ENCODE measurements around the gene CYBB.

- no peak for TF ChIP-seq CTCF (IDR thresholded peaks at IDR 0.05)
- no peak for TF ChIP-seq POLR2AphosphoS5 (IDR thresholded peaks at IDR 0.05)
These were observed 37.3 kb downstream of the CYBB start for GRCh38 chrX:37817176-37817575.
